Prostate gland (tissue), 2 donors: ENCODE results near the gene FKBP15.

Experiments
- POLR2AphosphoS5 ChIP-seq: sonication (generic); formaldehyde crosslinking; IDR thresholded peaks from one replicate; pipeline ENCODE4 v1.6.1; 2017; ENCODE audit warnings: antibody characterized with exemption
- TF ChIP-seq, protein P1 (sequence below), 4 experiments: fragments of 200-600 bp in 2 of 4; fragments of 450-650 bp in 2 of 4; sonication (generic) in 2 of 4; IDR thresholded peaks; 1 replicate in 3 of 4; 2 replicates in 1 of 4; pipeline ENCODE4 v1.5.1; 2016 to 2019; ENCODE audit warnings: antibody characterized with exemption in 4 of 4, mild to moderate bottlenecking in 2 of 4, moderate library complexity in 2 of 4

GRCh38 chr9:113220467-113221002 lies 542 bp downstream of the FKBP15 start:
- TF ChIP-seq POLR2AphosphoS5: no peak
- TF ChIP-seq, protein P1, sequence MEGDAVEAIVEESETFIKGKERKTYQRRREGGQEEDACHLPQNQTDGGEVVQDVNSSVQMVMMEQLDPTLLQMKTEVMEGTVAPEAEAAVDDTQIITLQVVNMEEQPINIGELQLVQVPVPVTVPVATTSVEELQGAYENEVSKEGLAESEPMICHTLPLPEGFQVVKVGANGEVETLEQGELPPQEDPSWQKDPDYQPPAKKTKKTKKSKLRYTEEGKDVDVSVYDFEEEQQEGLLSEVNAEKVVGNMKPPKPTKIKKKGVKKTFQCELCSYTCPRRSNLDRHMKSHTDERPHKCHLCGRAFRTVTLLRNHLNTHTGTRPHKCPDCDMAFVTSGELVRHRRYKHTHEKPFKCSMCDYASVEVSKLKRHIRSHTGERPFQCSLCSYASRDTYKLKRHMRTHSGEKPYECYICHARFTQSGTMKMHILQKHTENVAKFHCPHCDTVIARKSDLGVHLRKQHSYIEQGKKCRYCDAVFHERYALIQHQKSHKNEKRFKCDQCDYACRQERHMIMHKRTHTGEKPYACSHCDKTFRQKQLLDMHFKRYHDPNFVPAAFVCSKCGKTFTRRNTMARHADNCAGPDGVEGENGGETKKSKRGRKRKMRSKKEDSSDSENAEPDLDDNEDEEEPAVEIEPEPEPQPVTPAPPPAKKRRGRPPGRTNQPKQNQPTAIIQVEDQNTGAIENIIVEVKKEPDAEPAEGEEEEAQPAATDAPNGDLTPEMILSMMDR (IDR thresholded peaks at IDR 0.05): no peak
